HFF-Myc (cell line): ENCODE results near the gene NDC80.

Experiments used
- DNase-seq: peaks from one replicate; pipeline ENCODE4 v3.0.0-alpha.2; 2011; ENCODE audit warnings: low read depth; ENCODE audit errors: extremely low read depth
- H3K4me3 ChIP-seq: replicated peaks from 2 replicates; pipeline ENCODE4 v1.5.1; 2011; ENCODE audit warnings: low read depth, mild to moderate bottlenecking, control low read depth, low read length
- CTCF ChIP-seq: IDR thresholded peaks from 2 replicates; pipeline ENCODE4 v1.5.1; 2012; ENCODE audit warnings: mild to moderate bottlenecking, low read depth, low read length, control low read depth; ENCODE audit errors: missing control alignments

Gene NDC80

GRCh38 chr18:2629003-2629402 lies 57.6 kb downstream of the NDC80 start:
- TF ChIP-seq CTCF = no peak
- no peak for DNase-seq
- no peak overlapping the region for H3K4me3 ChIP-seq

GRCh38 chr18:2635586-2635985 lies 64.2 kb downstream of the NDC80 start:
- DNase-seq = no peak
- H3K4me3 ChIP-seq = no peak overlapping the region
- TF ChIP-seq CTCF = no peak

- H3K4me3 ChIP-seq = no peak overlapping the region
- DNase-seq = no peak
- no peak for TF ChIP-seq CTCF
These were observed 64.8 kb downstream of the NDC80 start for GRCh38 chr18:2636126-2636631.

- TF ChIP-seq CTCF = no peak
- DNase-seq = no peak
- no peak overlapping the region for H3K4me3 ChIP-seq
These were observed 70.3 kb downstream of the NDC80 start for GRCh38 chr18:2641638-2642037.

- no peak for DNase-seq
- H3K4me3 ChIP-seq = no peak overlapping the region
- no peak for TF ChIP-seq CTCF
These were observed 71.4 kb downstream of the NDC80 start for GRCh38 chr18:2642771-2643170.

- H3K4me3 ChIP-seq = no peak overlapping the region
- DNase-seq = no peak
- TF ChIP-seq CTCF = no peak
These were observed 73.2 kb downstream of the NDC80 start for GRCh38 chr18:2644535-2644934.

- no peak for TF ChIP-seq CTCF
- DNase-seq = no peak
- H3K4me3 ChIP-seq = no peak overlapping the region
These were observed 80.6 kb downstream of the NDC80 start for GRCh38 chr18:2651981-2652380.
